K562 (cell line): ENCODE data around the gene FOXO3. TPM values are rescaled to one million over a fixed set of nuclear protein-coding genes. Genes with fewer than 3 reads are reported as not detected.

ENCODE experiments used
- ATAC-seq: fragments of 200-7000 bp; cut with Tn5 transposase; 3 replicates; pipeline ENCODE4 v1.9.1; 2020; ENCODE audit warnings: moderate library complexity
- BruUV-seq: library from RNA; stranded (reverse); fragments of 400-500 nt; replicated peaks from 2 replicates; lab custom pipeline; 2021; lab: Mats Ljungman, UMichigan
- CTCF ChIA-PET: fragments of 300-600 bp; formaldehyde crosslinking; extraction: SDS; loops from one replicate; lab custom pipeline; 2021; ENCODE audit warnings: low intra/inter-chr PET ratio; lab: Yijun Ruan, JAX
- POLR2A ChIA-PET: fragments of 300-600, 350-650 bp; sonication (Branson Sonifier 250); formaldehyde crosslinking; extraction: SDS; loops from one replicate; lab custom pipeline; 2021; ENCODE audit warnings: antibody characterized with exemption, inconsistent platforms; lab: Yijun Ruan, JAX
- DNase-seq, 4 experiments: peaks; one replicate each; pipeline versions ENCODE4 v3.0.0 to v3.0.0-alpha.2; 2011 to 2018; ENCODE audit warnings: low spot score in 3 of 4, mixed read lengths in 3 of 4; ENCODE audit errors: extremely low read depth in 1 of 4
- FAIRE-seq: peaks from 2 replicates; lab custom pipeline; 2011; peaks lifted over from hg19 to GRCh38; lab: Jason Lieb, UNC
- H2AFZ ChIP-seq: 2 replicates; pipeline ENCODE4 v1.6.0; 2011; ENCODE audit warnings: low read depth, low read length, control low read depth, inconsistent platforms
- H3K27ac ChIP-seq: fragments of 200-600 bp; 3 replicates; pipeline ENCODE4 v1.8.0; 2011; ENCODE audit warnings: low read depth, mild to moderate bottlenecking, control low read depth, inconsistent platforms, low read length, moderate library complexity, mixed read lengths; ENCODE audit errors: extremely low read depth
- H3K27me3 ChIP-seq, 2 experiments: fragments of 300-600 bp in 1 of 2; 2 replicates in 1 of 2; 3 replicates in 1 of 2; pipeline versions ENCODE4 v1.6.0 to v1.8.0; 2011; ENCODE audit warnings: inconsistent platforms in 2 of 2, low read length in 2 of 2, mild to moderate bottlenecking in 1 of 2, mixed read lengths in 1 of 2, moderate library complexity in 1 of 2; ENCODE audit not compliant: control insufficient read depth in 2 of 2, insufficient read depth in 2 of 2
- H3K36me3 ChIP-seq: fragments of 300-600 bp; 3 replicates; pipeline ENCODE4 v1.8.0; 2011; ENCODE audit warnings: mild to moderate bottlenecking, low read length, inconsistent platforms; ENCODE audit not compliant: control insufficient read depth, insufficient read depth
- H3K4me1 ChIP-seq, 2 experiments: fragments of 200-600 bp in 1 of 2; replicated peaks in 1 of 2; 2 replicates in 1 of 2; 3 replicates in 1 of 2; pipeline versions ENCODE4 v1.5.1 to v1.8.0; 2011; ENCODE audit warnings: inconsistent platforms in 2 of 2, low read length in 2 of 2, mild to moderate bottlenecking in 1 of 2, mixed read lengths in 1 of 2, moderate library complexity in 1 of 2; ENCODE audit not compliant: control insufficient read depth in 2 of 2, insufficient read depth in 2 of 2
- H3K4me2 ChIP-seq: 2 replicates; pipeline ENCODE4 v1.6.1; 2011; ENCODE audit warnings: low read length, control low read depth, inconsistent platforms, mixed read lengths; ENCODE audit not compliant: insufficient read depth
- H3K4me3 ChIP-seq: fragments of 200-600 bp; sonication (generic), shearing (Covaris generic); 2 replicates; pipeline ENCODE4 v1.5.1; 2016; ENCODE audit warnings: control low read depth, inconsistent platforms
- H3K79me2 ChIP-seq: fragments of 200-600 bp; 3 replicates; pipeline ENCODE4 v1.8.0; 2011; ENCODE audit warnings: low read length, inconsistent platforms; ENCODE audit not compliant: control insufficient read depth, insufficient read depth
- H3K9ac ChIP-seq, 2 experiments: 2 replicates each; pipeline versions ENCODE4 v1.6.0 to v1.6.1; 2011; ENCODE audit warnings: low read depth in 2 of 2, low read length in 2 of 2, control low read depth in 1 of 2, inconsistent platforms in 1 of 2, mild to moderate bottlenecking in 1 of 2, mixed read lengths in 1 of 2; ENCODE audit not compliant: insufficient read depth in 1 of 2
- H3K9me1 ChIP-seq: one replicate; pipeline ENCODE4 v1.6.0; 2011; ENCODE audit warnings: inconsistent platforms, mild to moderate bottlenecking, low read length, moderate library complexity; ENCODE audit not compliant: control insufficient read depth, insufficient read depth
- H3K9me3 ChIP-seq: replicated peaks from 2 replicates; pipeline ENCODE4 v1.5.1; 2011; ENCODE audit warnings: low read depth, low read length, inconsistent platforms; ENCODE audit not compliant: control insufficient read depth, insufficient read depth
- H4K20me1 ChIP-seq: replicated peaks from 2 replicates; pipeline ENCODE4 v1.6.1; 2011; ENCODE audit warnings: low read length, inconsistent platforms, mixed read lengths; ENCODE audit not compliant: control insufficient read depth, insufficient read depth
- ARID3B ChIP-seq: fragments of 250-450 bp; sonication (Bioruptor Pico); IDR thresholded peaks from 2 replicates; pipeline ENCODE4 v1.4.0; 2020; ENCODE audit warnings: borderline replicate concordance
- CBFA2T2 ChIP-seq: fragments of 450-650 bp; conservative IDR thresholded peaks from 2 replicates; pipeline ENCODE4 v1.6.1; 2017; ENCODE audit warnings: mild to moderate bottlenecking
- CBFA2T3 ChIP-seq: fragments of 450-650 bp; IDR thresholded peaks from 2 replicates; pipeline ENCODE4 v1.6.1; 2017
- CREB3L1 ChIP-seq: fragments of 450-650 bp; IDR thresholded peaks from 2 replicates; pipeline ENCODE4 v1.6.1; 2014; ENCODE audit warnings: low read depth, mild to moderate bottlenecking, moderate library complexity, borderline replicate concordance
- ELF2 ChIP-seq: fragments of 250-450 bp; sonication (Bioruptor Pico); IDR thresholded peaks from 2 replicates; pipeline ENCODE4 v1.5.0; 2021; ENCODE audit warnings: mild to moderate bottlenecking
- KLF16 ChIP-seq: IDR thresholded peaks from 2 replicates; pipeline ENCODE4 v1.6.1; 2016; ENCODE audit warnings: antibody characterized with exemption
- TFAP4 ChIP-seq: sonication (generic); formaldehyde crosslinking; IDR thresholded peaks from 2 replicates; pipeline ENCODE4 v1.8.0; 2022; ENCODE audit warnings: missing genetic modification reagents, mild to moderate bottlenecking, moderate library complexity, borderline replicate concordance
- ZBTB26 ChIP-seq: fragments of 450-650 bp; formaldehyde crosslinking; IDR thresholded peaks from 2 replicates; pipeline ENCODE4 v1.4.0; 2022; ENCODE audit warnings: missing genetic modification characterization
- ZFP30 ChIP-seq: fragments of 250-450 bp; sonication (Bioruptor Pico); IDR thresholded peaks from 2 replicates; pipeline ENCODE4 v1.8.0; 2022; ENCODE audit warnings: moderate library complexity, mild to moderate bottlenecking, inconsistent platforms, borderline replicate concordance
- ZKSCAN3 ChIP-seq: fragments of 250-450 bp; sonication (Bioruptor Pico); IDR thresholded peaks from 2 replicates; pipeline ENCODE4 v1.4.0; 2020
- WGBS: fragments of 100-300 bp; shearing (Covaris generic); methylation state at CpG from one replicate; pipeline ENCODE4 v1.1.6; 2016; ENCODE audit warnings: low coverage, mixed read lengths; ENCODE audit not compliant: insufficient coverage; ENCODE audit errors: missing lambda C conversion rate; 5-methylcytosine and 5-hydroxymethylcytosine counted together
- in situ Hi-C: fragments of 300-500 bp; cut with MboI; formaldehyde crosslinking; loops from 4 replicates; pipeline ENCODE4 v1.15.0; 2018; ENCODE audit warnings: inconsistent platforms, mixed read lengths
- intact Hi-C: fragments of 100-400 bp; cut with micrococcal nuclease; formaldehyde crosslinking; loops from 2 replicates; pipeline ENCODE4 v1.14.2; 2022
- polyA plus RNA-seq, 8 experiments: library from polyadenylated mRNA; depleted of rRNA in 4 of 8; stranded (reverse) in 5 of 8; unstranded in 3 of 8; fragments of >200 nt; fragmentation: Nextera tagmentation in 2 of 8; fragmentation: Illumina TruSeq in 1 of 8; extraction: Ambion mirVana in 2 of 8; extraction: Trizol in 1 of 8; gene quantifications; 2 replicates each; pipeline versions ENCODE4 v1.2.1 to v1.2.3, GENCODE V29; 2011 to 2014; ENCODE audit warnings: inconsistent platforms in 1 of 8, missing spikeins in 1 of 8
- total RNA-seq, 7 experiments: library from RNA; depleted of rRNA in 6 of 7; stranded (reverse); fragments of >200 nt in 6 of 7; fragmentation: Illumina TruSeq in 2 of 7; extraction: Trizol in 2 of 7; gene quantifications; 2 replicates each; pipeline versions ENCODE4 v1.2.1 to v1.2.3, GENCODE V29; 2011 to 2021; ENCODE audit warnings: low replicate concordance in 1 of 7

The FOXO3 gene
- total and polyA plus RNA-seq, 9 of the 15 experiments (the other 6 are each of a cell fraction or from before 2014, with no cell fraction given): 3.0 to 14.6 (median 6.0) TPM

GRCh38 chr6:108712946-108713345, 152.2 kb downstream of the FOXO3 start:
- CTCF ChIA-PET: no interaction called here
- H3K27me3 ChIP-seq: peaks cover 0 to 34% of the 10 kb centered on the region in 2 experiments; a peak in 2 of 5 replicates
- no peaks in the 10 kb centered on the region for H3K79me2 ChIP-seq
- TF ChIP-seq ZBTB26 (CRISPR knock-in tag) (no peak), KLF16 (0 out of 2 replicates have a peak, but pooled peaks have one; percentile 29), TFAP4 (peak; percentile 40), ZFP30 (CRISPR knock-in tag) (no peak), CBFA2T2 (0 out of 2 replicates have a peak, but pooled peaks have one; percentile 12), ZKSCAN3 (CRISPR knock-in tag) (no peak), CBFA2T3 (peak; percentile 36; the same call in 1 of the 2 replicates), ELF2 (no peak), ARID3B (CRISPR knock-in tag) (no peak), CREB3L1 (no peak)
- TF ChIP-seq, all 486 proteins: peak for 4
- no peaks in the 10 kb centered on the region for H3K9me3 ChIP-seq
- ATAC-seq (no peak), FAIRE-seq (no peak), DNase-seq (no peak)
- no peak overlapping the region for H3K27ac ChIP-seq
- no peak overlapping the region for H3K9ac ChIP-seq
- H3K4me1 ChIP-seq: peaks cover 14 to 20% of the 10 kb centered on the region in 2 experiments; a peak in 4 of 5 replicates
- WGBS: 21% methylated on average over 2 of the region's 2 CpGs
- H4K20me1 ChIP-seq: no peaks in the 10 kb centered on the region
- BruUV-seq: no TSS peak
- POLR2A ChIA-PET: interaction anchor here (0.6 kb wide), 1 partner anchor 49 kb away, joined by 3 read pairs; no protein-coding TSS in a partner anchor
- H3K36me3 ChIP-seq: no peaks in the 10 kb centered on the region
- no peaks in the 10 kb centered on the region for H3K9me1 ChIP-seq
- no peak overlapping the region for H2AFZ ChIP-seq
- H3K4me2 ChIP-seq: no peak overlapping the region
- intact Hi-C loops: no loop called here
- H3K4me3 ChIP-seq: no peak overlapping the region
- in situ Hi-C loops: no loop called here
